Activated CD4-positive, alpha-beta T cell treated with anti-CD3 and anti-CD28 coated beads for 1 hour (primary cell): ENCODE measurements around the gene HSPA6.
"Not testable (repeated sequence)": the region's sequence is repeated elsewhere in the genome, so short reads cannot be mapped to it uniquely, and the experiment has no call there.

Source experiments
- DNase-seq: peaks from one replicate; pipeline ENCODE4 v3.0.0-alpha.2; 2020

Gene HSPA6

GRCh38 chr1:161523817-161524741, at the start of gene HSPA6:
Gene HSPA6 (plus strand): TSS chr1:161524540. CDS start chr1:161524659, 119 bp downstream.
- DNase-seq, result peak; percentile 72

DNA sequence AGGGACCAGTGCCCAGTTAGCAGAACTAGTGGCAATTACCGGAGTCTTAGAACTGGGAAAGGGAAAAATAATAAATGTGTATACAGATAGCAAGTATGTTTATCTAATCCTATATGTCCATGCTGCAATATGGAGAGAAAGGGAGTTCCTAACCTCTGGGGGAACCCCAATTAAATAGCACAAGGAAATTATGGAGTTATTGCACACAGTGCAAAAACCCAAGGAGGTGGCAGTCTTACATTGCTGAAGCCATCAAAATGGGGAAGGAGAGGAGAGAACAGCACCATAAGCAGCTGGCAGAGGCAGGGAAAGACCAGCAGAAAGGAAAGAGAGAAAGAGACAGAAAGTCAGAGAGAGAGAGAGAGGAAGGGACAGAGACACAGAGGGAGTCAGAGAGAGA, 46.6 kb upstream of the HSPA6 start:
- not testable (repeated sequence) for DNase-seq

DNA sequence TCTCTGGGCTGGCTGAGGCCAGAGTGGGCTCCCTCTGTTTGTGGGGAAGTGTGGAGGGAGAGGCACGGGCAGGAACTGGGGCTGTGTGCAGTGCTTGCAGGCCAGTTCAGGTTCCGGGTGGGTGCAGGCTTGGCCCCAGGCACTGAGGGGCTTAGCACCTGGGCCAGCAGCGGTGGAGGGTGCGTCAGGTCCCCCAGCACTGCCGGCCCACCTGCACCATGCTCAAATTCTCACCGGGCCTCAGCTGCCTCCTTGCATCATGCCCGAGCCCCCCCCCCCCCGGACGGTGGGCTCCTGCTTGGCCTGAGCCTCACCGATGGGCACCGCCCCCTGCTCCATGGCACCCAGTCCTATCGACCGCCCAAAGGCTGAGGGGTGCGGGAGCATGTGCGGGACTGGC, 45.4 kb upstream of the HSPA6 start:
- DNase-seq, result no peak

DNA sequence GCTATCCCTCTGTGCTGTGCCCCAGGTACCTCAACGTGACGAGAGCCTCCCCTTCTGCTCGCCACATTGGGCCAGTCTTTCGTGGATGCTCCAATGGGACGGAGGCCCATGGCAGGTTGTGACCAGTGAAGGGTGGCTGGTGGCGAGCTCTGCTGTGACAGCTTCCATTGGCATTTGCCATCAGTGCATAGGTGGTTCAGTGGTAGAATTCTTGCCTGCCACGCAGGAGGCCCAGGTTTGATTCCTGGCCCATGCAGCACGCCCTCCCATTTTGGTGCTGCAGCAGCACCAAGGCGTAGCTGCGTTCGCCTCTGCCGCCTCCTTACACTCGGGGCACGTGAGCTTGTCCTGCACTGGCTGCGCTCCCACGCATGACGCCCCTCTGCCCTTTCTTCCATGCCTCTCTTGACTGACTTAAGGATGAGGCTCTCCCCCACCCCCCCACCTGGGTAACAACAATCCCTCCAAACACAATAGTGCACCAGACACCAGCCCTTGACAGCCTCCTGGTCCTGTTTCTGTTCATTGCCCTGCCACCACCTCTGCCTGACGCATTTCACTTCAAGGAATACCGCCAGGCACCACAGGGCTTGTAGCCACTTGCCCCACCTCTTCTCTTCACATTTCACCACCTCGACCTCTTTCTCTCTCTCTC, 43.8 kb upstream of the HSPA6 start:
- DNase-seq, result no peak

DNA sequence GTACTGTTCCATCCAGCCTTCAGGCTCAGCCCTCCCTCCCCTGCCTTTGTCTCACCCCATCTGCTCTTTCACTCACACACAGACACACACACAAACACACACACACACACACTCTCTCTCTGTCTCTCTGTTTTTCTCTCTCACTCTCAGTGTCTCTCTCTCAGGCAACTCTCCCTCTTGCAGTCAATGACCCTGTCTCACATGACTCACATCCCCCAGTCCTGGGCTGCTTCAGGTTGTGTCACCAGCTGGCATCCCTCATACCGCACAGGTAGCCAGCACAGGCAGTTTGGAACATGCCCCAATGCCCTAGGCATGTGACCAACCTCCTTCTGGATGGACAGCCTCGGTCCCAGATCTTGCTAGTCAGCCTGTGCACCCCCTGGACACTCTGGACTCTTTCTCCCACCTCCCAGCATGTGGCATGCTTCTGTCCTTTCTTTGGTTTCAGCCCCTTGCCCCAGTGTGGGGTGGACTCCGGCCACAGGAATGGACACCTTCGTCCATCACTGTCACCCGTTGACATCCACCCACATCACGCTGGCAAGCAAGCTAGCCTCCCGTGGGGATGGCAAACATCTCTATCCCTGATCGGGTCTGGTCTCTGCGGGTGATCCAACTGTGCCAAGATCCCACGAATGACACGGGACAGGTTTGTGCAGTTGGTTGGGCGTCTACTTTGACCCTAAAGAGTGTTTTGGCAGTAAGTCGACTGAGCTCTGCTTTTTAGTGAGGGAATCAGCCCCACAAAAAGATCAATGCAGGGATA, 42.5 kb upstream of the HSPA6 start:
- DNase-seq, result no peak

DNA sequence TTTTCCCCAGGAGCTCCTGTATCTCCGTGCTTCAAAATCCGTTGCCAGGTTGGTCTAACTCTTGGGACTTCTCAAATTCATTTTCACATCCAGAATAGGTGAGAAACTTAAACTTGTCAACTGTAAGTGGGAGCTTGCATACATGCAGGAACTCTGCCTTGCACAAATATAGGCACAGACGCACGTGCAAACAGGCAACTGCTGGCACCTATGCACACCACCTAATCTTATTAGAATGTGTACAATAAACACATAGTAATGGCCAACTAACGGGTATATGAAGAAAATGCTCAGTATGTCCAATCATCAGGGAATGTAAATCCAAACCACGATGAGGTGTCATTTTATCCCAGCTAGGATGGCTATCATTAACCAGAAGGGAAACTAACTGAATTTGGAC, 41.7 kb upstream of the HSPA6 start:
- DNase-seq, result no peak

- no peak for DNase-seq
Observed at GRCh38 chr1:161483361-161483760, 41.0 kb upstream of the HSPA6 start.

GRCh38 chr1:161484613-161485012, 39.7 kb upstream of the HSPA6 start:
- DNase-seq, result no peak

- DNase-seq, result no peak
Observed at GRCh38 chr1:161486806-161487741, 37.3 kb upstream of the HSPA6 start.

DNA sequence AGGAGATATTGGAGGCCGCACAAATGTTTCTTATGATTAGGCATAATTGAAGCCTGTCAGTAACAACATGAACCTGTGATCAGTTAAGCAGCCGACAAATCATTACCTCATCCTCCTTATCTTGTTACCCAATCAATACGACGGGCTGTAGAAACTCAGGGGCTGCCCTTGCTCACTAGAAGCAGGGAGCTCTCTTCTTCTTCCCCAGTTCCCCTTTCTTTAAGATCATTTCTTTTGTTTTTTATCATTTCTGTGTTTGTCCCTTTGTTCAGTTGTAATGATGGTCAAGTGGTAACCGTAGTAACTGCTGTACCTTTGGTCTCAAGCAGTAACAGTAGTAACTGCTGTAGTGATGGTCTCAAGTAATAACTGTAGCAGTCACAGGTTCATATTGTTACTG, 32.9 kb upstream of the HSPA6 start:
- DNase-seq, result no peak

- no peak for DNase-seq
Observed at GRCh38 chr1:161492827-161493226, 31.5 kb upstream of the HSPA6 start.

DNA sequence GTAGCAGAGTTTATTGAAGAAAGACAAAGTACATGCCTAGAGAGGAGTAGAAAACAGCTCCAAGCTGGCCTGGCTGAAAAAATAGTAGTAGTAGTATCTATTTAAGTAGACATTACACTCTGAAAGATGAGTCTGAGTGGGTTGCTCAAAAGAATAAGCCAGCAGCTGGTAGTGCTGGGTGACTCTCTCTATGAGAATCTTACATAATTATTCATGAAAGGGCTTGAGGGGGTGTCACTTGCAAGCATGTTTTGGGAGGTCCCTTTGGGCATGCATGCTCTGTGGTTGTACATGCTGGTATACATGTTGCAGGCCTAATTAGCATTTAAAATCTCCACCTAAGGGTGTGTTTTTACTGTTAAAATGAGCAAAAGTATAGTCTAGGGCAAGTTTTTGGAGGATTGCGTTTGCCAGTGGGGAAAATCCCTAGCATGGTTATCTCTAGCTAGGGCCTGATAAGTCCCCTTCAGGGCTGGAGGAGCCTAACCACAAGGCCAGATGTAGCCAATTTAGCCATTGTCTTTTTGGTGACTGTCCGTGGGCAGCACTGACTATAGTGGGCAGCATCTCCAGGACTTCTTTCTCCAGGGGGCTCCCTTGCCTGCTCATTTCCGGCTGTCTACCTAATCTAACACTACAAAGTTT, 30.1 kb upstream of the HSPA6 start:
- no peak for DNase-seq

- DNase-seq, result no peak
Observed at GRCh38 chr1:161495490-161495889, 28.9 kb upstream of the HSPA6 start.

DNA sequence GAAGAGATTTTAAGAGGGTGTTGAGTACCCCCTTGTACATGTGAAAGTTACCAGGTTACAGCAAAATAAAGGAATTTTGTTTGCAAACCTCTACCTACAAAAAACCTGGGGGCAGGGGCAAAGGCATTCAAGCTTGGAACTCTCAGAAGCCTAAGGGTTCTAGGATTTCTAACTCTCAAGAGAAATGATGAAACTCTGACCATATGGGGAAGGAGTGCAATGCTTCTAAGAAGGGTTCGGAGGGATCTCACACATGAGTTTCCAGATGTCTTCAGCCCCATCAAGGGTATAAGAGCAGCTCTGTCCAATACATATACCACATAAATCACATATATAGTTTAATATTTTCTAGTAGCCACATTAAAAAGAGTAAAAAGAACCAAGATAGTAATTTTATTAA, 26.4 kb upstream of the HSPA6 start:
- no peak for DNase-seq

- no peak for DNase-seq
Observed at GRCh38 chr1:161498646-161499045, 25.7 kb upstream of the HSPA6 start.

- no peak for DNase-seq
Observed at GRCh38 chr1:161499099-161500039, 25.0 kb upstream of the HSPA6 start.

GRCh38 chr1:161501234-161501633, 23.1 kb upstream of the HSPA6 start:
- DNase-seq, result no peak

DNA sequence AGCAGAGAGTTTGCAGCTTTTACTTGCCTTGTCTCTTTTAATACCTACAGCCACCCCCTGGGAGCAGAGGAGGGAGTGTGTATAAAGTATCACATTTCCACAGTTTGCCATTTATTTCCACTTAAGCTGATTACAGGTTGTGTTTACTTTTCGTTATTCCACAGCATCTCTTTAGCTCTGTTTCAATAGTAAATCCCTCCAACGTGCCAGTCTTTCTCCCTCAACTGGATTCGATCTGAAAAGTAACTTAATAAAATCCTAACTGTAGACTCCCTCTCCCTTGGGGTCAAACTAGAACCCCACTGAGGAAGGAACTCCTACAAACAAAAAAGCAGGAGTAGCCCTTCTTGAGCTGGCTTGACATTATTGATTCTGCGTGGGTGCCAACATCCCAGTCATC, 22.2 kb upstream of the HSPA6 start:
- DNase-seq, result no peak

GRCh38 chr1:161502641-161503393, 21.5 kb upstream of the HSPA6 start:
- no peak for DNase-seq

- DNase-seq, result no peak
Observed at GRCh38 chr1:161503394-161503748, 21.0 kb upstream of the HSPA6 start.
